Prostate gland (tissue), 2 donors: ENCODE results near the gene KIAA0232.

ENCODE experiments used
- POLR2A ChIP-seq: fragments of 450-650 bp; IDR thresholded peaks from one replicate; pipeline ENCODE4 v1.6.1; 2016; ENCODE audit warnings: antibody characterized with exemption, mild to moderate bottlenecking
- POLR2AphosphoS5 ChIP-seq: sonication (generic); formaldehyde crosslinking; IDR thresholded peaks from one replicate; pipeline ENCODE4 v1.6.1; 2017; ENCODE audit warnings: antibody characterized with exemption
- TF ChIP-seq, protein P1 (sequence below), 4 experiments: fragments of 200-600 bp in 2 of 4; fragments of 450-650 bp in 2 of 4; sonication (generic) in 2 of 4; IDR thresholded peaks; 1 replicate in 3 of 4; 2 replicates in 1 of 4; pipeline ENCODE4 v1.5.1; 2016 to 2019; ENCODE audit warnings: antibody characterized with exemption in 4 of 4, mild to moderate bottlenecking in 2 of 4, moderate library complexity in 2 of 4

DNA sequence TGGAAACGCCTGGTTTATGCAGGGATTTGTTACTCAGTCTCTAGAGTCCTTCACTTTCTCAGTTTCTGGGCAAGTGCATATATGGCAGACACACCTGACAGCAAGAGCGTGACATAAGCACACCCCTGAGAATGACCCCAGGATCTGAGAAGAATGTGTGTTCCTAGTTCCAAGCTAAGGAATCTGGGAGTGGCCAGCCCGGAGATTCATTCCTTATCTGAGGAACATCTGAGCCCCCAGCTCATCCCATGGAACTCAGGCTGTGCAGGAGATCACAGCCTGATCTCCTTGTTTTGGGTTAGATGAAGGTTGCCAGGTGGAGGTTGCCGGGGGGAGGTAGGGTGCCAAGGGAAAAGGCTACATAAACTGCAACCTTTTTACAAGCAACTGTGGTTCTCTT is 23.8 kb upstream of the KIAA0232 start:
- TF ChIP-seq, protein P1, sequence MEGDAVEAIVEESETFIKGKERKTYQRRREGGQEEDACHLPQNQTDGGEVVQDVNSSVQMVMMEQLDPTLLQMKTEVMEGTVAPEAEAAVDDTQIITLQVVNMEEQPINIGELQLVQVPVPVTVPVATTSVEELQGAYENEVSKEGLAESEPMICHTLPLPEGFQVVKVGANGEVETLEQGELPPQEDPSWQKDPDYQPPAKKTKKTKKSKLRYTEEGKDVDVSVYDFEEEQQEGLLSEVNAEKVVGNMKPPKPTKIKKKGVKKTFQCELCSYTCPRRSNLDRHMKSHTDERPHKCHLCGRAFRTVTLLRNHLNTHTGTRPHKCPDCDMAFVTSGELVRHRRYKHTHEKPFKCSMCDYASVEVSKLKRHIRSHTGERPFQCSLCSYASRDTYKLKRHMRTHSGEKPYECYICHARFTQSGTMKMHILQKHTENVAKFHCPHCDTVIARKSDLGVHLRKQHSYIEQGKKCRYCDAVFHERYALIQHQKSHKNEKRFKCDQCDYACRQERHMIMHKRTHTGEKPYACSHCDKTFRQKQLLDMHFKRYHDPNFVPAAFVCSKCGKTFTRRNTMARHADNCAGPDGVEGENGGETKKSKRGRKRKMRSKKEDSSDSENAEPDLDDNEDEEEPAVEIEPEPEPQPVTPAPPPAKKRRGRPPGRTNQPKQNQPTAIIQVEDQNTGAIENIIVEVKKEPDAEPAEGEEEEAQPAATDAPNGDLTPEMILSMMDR (IDR thresholded peaks at IDR 0.05) = no peak
- TF ChIP-seq POLR2A (no peak), POLR2AphosphoS5 (no peak)
